HG03196 (cell line): Measurements from ENCODE around the gene ZNF488.

Experiments used
- ATAC-seq: cut with Tn5 transposase; IDR thresholded peaks from one replicate; pipeline ENCODE4 v1.9.1; 2021; ENCODE audit not compliant: unreplicated experiment

Gene ZNF488

DNA sequence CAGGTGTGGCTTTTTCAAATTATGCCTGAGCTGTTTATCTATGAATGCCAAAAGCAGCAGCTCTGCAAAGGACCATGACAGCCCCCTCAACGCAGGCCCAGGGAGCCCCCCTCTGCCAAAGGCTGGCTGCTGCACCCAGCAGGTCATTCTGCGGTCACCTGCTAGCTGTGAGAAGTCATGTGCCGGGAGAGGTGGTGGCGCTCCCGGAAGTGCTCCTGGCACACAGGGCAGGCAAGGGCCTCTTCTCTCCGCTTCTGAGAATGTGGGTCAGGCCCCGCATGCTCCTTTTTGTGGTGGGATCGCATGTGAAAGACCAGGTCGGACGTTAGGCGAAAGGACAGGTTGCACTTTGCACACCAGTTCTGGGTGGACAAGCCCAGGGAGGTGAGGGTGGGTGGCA is 16.4 kb downstream of the ZNF488 start:
- no peak for ATAC-seq

DNA sequence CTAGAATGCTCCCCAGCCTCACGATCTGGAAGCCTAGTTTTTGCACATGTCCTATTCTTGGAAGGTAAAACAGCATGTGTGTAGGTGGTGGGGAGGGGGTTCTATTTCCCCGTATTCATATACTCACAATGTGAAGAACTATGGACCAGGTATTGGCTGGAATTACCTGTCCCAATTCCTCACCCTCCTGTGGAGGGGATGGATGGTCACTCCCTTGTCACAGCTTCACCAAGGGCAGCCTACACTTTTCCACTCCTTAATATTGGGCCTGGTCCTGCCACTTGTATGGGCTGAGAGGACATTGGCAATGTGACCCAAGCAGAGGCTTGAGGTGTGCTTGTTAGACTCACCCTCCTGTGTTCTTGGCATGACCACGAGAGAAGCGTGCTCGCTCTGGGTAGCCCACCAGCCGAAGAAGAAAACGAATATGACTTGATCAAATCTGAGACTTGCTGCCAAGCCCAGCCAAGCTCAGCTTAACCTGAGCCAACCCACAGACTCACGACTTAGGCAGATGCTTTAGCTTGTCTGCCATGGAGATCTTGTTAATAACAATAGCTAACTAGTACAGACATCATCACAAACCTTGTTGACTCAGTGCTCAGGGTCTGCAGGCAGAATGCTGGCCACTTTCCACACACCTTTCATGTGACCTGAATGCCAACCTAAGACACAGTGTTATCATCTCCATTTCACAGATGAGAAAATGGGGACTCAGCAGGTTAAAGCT is 17.2 kb downstream of the ZNF488 start:
- ATAC-seq = no peak

DNA sequence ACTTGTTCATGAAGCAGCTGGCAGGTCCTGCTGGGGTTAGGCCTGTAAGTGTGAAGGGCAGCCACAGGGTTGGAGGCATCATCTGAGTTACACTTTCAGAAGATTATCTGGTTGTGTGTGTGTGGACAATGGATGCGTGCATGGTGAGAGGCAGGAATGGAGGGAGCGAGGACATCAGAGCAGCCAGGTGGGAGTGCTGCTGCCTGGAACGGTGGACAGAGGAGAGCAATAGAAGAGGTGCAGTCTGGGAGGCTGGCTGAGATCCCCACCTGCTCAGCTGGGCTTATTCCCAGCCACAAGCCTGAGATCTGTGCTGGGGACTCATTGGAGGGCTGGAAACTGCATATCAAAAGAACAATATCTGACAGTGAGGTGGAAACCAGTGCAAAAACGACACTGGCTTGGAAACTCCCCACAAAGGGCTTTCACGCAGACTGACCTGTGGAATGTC is 17.9 kb downstream of the ZNF488 start:
- ATAC-seq = no peak

DNA sequence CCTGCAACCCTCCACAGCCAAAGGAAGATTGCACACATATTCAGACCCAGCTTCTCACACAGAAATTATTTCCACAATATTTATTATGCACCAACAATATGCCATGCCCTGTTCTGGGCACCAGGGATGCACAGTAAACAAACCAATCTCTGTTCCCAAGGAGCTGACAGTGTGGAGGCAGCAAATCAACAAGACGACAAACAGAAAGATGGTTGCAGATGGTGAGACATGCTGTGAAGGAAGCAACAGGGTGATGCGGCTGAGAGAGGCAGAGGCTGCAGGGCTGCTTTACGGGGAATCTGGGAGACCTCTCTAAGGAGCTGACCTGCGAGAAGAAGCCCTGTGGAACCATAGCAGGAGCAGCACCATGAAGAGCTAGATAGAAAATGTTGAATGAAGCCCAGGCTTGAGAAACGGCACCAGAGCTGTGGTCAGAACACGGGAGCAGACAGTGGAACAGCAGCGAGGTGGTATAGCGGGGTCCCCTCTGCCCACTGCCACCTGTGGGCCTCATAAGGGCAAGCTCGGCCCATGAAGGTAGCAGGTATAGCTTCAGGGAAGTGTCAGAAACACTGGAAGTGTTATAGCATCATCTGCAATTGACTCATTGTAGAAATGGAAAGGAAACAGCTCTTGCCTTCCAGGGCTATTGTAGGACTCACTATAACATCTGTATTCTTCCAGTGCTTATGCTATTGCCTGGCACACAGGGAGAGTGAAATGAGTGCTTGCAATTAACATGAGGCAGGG is 18.5 kb downstream of the ZNF488 start:
- no peak for ATAC-seq

DNA sequence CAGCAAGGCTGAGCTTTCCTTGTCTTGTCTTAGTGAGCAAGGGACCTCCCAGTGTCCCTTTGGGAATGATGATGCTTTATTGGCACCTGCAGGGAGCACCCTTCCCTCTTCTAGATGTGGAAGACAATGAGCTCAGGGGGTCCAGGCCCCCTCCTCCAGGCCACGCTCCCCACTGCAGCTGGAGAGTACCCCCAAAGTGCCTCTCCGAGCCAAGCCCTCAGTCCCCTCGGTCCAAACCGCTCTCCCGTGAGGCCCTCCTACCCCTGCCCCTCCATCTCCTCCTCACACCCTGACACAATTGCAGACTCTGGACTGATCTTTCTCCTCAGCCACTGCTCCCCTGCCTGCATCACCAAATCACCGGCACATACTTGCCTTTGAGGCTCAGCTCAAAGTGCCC is 19.2 kb downstream of the ZNF488 start:
- no peak for ATAC-seq

DNA sequence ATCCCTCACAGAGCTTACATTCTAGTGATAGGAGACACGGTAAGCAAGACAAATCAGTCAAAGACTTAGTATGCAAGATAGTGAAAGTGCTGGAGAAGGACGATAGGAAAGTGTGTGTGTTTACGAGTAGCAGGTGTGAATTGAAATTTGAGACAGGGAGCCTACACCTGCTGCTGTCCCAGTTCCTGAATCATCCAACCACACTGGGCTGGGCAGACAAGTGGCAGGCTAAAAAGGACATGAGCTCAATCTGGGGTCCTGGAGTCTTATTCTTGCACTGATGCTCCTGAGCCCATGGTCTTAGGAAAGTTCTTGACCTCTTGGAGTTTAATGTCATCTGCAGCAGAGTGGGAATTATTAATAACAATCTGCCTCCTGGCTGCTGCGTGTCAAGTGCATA is 19.7 kb downstream of the ZNF488 start:
- ATAC-seq = no peak

DNA sequence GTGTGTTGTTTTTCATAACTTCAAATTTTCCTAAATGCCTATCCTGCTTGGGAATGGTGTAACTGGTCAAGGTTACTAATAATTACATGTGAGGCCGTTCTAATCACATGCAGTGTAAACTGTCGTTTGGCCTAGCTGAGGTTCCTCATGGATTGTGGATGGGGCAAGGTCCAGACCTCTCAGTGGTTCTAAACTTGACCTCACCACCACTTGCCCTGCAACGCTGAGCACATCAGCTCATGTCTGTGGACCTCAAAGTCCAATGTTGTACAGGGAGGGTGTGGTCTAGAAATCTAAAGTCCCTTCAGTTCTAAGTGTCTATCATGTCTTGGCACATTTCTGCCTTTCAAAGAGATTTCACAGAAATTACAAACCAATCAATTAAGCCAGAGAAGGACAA is 20.3 kb downstream of the ZNF488 start:
- no peak for ATAC-seq

DNA sequence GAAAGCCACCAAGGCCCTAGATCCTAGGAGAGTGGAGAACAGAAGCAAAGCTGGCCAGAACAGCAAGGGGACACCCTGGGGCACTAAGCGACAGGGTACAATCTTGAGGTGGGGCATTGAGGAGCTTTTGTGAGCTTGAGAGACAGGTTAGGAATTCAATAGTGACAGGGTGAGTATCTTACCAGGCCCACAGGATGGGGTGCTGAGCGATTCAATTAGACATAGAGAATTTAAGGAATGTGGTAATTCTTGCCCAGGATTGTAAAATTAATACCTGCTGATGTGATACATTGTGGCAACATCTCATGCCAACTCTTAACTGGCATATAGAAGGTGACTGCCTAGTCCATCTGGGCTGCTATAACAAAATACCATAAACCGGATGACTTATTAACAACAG is 21.9 kb downstream of the ZNF488 start:
- no peak for ATAC-seq

DNA sequence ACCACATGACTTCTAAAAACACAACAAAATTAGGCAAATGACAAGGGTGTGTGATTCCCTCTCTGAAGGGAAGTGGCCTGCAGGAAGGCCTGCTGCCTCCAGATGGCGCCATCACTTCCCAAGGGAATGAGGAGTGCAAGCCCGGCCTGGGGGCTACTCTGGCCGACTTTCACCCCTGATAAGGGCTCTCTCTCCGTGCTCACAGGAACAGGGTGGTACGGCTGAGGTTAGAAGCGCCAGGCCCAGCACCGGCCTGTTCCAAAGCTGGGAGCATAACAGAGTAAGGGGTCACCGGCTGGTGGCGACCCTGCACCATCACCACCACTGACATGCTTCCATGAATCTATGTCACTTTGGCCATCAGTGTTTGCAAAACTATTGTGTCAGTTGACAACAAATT is 22.8 kb downstream of the ZNF488 start:
- no peak for ATAC-seq

DNA sequence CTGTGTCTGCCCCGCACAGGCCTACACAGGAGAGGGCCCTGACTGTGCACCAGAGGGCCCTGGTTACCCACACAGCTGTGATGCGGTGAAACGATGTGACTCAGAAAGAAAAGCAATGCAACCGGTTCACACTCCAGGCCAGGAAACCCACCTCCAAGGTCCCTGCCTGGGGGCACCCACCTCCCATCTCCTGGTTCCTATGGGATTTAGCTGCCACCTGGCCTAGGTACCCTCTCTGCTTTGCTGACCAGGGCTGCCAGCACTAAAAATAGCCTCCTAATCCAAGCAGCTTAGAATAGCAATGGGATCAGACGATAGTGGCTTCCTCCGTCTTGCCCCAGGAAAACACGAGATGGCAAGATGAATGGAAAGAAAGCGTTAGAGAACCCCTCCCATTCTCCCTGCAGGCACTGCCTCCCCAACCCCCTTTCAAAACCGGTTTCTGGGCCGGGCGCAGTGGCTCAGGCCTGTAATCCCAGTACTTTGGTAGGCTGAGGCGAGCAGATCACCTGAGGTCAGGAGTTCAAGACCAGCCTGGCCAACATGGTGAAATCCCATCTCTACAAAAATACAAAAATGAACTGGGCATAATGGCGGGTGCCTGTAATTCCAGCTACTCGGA is 23.6 kb downstream of the ZNF488 start:
- ATAC-seq = no peak

DNA sequence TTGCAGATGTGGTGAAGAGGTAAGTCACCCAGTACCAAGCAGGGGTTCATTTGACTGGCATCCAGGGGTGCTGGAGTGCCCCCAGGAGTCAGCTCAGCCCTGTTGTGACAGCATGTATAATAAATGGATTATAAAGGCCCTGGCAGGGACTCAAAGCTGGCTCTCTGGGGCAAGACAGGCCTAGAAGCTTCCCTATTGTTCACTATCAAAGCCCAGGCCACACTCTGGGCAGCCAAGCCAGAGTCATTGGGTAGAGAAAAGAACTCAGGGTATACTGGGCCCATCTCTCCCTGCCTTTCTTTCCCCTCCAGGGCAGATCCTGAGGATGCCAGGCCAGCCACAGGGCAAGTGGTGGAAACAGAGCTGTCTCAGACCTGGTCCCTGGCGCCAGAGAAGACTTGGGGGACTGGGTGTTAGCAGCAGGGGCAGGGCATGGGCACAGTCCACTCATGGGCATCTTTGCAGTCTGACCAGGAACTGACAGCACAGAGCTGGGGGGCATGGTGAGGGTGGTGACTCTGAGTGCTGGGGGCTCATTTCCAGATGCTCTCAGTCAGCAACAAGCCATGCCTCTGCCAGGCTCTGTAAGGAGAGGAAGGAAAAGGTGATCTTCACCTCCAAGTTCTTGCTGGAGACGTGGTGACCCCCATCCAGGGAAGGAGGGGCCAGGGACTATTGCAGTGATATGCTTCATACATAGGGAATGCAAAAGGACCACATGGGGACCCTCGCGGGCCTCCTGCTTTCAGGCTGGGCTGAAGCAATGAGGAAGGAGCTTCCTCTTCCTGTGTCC is 24.3 kb downstream of the ZNF488 start:
- no peak for ATAC-seq

DNA sequence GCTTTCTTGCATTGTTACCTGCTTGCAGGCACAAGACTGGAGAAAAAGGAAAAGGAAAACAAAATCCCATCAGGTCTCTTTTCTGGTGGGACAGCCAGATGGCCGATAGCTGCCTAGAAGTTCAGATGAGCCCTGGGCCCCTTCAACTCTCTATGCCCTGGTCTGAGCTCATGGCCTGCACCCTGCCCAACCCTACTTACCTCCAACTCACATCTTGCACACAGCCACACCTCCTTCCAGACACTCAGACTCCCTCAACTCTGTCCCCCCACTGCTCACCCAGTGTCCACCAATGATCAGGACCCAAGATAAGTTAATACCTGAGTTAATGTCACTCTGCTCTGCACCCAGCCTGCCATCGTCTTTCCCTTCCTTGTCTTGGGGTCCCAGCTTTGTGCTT is 25.0 kb downstream of the ZNF488 start:
- ATAC-seq = no peak

DNA sequence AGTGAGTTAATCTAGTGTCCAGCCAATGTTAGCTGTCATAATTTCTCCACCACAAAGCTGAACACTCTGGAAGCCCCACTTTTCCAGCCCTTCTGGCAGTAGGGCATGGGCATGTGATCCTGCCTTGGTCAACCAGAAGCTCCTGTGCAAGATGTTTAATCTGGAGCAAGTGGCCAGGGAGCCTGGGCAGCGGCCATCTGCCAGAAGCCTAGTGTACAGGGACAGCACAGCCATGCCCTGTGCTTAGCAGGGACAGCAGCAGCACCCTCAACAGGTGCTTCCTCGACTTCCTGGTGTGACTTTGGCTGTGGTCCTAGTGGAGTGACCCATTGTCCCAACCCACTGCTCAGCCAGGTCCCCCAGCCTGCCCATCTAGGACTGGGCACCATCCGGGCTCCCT is 25.6 kb downstream of the ZNF488 start:
- ATAC-seq = no peak

DNA sequence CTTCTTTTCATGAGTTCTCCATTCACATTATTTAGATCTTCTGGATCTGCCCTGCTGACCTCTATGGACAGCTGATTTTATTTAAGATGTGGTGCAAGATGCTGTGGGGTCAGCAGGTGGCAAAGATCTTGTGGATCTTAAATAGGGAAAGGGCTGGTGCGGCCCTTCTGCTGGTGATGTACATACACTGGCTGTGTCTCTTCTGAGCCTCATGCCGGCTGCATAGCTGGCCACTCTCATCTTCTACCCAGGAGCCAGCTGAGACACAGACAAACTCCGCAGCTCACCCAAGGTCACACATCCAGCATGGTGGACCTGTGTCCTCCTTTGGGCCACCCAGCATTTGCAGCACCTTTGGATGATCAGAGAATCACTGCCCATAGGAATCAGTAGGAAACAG is 26.2 kb downstream of the ZNF488 start:
- ATAC-seq = no peak

DNA sequence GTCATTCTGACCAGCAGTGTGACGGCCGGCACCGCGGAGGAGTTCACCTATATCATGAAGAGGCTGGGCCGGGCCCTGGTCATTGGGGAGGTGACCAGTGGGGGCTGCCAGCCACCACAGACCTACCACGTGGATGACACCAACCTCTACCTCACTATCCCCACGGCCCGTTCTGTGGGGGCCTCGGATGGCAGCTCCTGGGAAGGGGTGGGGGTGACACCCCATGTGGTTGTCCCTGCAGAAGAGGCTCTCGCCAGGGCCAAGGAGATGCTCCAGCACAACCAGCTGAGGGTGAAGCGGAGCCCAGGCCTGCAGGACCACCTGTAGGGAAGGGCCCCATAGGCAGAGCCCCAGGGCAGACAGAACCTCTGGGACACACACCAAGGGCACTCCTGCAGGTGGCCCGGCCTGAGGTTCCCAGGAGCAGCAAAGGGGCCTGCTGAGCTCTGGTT is 26.9 kb downstream of the ZNF488 start:
- no peak for ATAC-seq

DNA sequence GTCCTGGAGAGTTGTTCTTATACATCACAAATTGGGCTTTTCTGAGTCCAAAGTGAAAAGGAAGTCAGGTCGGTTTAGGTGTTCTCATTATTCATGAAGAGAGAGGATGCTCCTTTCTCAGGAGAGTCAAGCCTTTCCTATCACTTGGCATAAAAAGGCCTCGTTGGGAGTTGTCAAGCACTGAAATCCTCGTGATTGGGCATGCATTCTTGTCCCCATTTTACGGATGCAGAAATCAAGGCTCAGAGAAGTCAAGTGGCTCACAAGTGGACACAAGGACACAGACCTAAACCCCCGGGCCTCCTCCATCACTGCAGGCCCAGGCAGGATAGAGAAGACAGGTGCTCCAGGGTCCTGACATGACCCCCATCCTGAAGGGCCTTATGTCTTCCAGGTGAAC is 27.4 kb downstream of the ZNF488 start:
- no peak for ATAC-seq

DNA sequence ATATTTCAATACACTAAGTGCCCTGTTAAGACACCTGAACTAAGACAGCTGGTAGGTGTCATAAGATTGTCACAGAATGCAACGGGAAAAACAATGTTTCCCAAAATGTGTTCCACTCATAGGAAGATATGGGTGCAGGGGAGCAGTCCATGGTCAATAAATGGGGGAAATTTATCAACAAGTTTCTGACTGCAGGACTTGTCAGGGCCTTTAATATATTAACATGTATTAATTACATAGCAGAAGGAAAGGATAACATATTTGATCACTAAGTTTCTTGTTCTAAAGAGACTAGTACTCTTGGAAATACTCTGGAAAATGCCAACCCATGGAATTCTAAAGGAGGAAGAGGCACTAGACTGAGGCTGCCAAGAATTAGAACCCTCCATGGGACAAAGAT is 29.2 kb downstream of the ZNF488 start:
- ATAC-seq = no peak

DNA sequence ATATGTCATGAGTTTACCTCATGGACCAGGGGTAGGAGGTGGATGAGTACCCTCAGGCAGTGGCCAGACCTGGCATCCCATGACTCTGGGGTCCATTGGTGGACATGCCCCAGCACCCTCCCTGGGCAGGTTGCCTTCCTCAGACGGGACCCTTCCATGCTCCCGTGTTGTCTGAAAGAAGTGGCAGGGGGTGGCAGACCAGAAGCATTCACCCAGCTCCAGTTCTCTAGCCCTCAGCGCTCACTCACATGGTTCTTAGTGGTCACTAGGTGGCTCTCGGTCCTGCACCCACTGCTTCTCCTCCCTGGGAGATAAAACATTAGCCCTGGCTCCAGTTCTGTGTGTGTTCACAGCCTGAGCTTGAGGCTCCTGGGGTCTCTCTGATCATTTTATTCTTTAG is 29.9 kb downstream of the ZNF488 start:
- no peak for ATAC-seq

DNA sequence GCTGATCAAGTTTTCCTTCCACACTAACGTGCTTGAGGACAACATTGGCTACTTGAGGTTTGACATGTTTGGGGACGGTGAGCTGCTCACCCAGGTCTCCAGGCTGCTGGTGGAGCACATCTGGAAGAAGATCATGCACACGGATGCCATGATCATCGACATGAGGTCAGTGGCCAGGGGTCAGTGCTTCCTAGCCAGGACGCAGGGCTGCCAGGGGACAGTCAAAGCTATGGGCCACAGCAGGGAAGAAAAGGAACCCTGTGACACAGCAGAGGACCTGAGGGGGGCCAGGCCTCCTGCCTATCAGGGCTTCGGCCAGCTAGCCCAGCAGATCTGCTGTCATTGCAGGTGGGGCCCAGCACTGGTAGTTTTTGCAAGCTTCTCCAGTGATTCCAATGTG is 30.7 kb downstream of the ZNF488 start:
- ATAC-seq = no peak

DNA sequence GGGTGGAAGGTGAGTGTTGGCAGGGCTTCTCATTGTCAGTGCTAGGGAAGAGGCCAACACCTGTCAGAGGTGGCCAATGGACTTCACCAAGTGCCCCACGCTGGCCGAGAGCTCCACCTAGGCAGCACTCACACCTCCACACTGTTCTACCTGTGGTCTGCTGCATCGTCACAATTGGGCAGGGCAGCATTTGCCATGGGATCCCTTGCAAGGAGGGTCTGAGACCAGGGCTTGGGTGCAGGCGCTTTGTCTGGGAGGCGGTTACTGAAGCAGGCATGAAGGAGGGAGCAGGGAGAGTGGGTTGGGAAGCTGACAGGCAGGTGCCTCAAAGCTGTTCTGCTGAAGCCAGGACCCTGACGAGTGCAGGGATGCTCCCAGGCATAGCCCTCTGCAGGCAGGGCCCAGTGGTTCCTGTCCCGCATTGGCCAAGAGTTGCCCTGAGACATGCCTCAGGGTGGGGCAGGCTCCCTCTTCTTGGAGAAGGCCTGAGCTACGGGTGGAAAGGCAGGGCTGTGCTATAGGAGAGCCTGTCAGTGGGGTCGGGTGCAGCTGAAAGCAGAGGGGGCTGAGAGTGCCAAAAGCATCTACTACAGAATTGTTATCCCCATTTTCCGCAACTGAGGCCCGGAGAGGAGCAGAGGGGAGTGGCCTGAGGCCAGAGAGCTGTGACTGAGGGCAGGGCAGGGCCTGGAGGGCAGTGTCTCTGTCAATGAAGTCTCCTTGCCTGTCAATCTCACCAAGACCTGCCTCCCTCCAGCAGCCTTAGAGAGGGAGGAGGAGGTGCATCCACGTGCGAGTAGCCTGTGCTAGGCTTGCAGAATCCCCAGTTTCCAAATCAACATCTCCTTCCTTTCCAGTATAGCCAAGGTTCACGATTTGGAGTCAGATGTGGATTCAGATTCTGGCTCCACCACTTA is 31.9 kb downstream of the ZNF488 start:
- ATAC-seq = no peak
